Measurements from ENCODE around the gene NR1D1.
"Not testable (repeated sequence)": the region's sequence is repeated elsewhere in the genome, so short reads cannot be mapped to it uniquely, and the experiment has no call there.

NR1D1 gene

GRCh38 chr17:40100419-40100668 is at the start of gene NR1D1:
NR1D1 (minus strand) TSS chr17:40100589; CDS start chr17:40100094, 495 bp downstream.
- no peak for DNase-seq

DNA sequence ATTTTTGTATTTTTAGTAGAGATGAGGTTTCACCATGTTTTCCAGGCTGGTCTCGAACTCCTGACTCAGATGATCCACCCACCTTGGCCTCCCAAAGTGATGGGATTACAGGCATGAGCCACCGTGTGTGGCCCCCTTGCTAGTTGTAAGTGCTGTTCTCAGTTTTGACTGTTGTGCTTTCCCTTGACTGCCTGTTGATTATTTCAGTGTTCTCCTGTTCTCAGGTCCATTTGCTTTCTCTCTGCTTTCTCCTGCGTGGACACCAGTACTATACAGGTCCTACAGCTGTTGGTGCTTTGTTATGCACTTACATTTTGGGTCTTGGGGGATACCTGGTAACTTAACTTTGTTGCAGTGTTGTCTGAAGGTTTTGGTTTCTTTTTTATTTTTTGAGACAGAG is 48.1 kb upstream of the NR1D1 start:
- no peak for DNase-seq

- DNase-seq: no peak
Observed at GRCh38 chr17:40145476-40145875, 45.1 kb upstream of the NR1D1 start.

DNA sequence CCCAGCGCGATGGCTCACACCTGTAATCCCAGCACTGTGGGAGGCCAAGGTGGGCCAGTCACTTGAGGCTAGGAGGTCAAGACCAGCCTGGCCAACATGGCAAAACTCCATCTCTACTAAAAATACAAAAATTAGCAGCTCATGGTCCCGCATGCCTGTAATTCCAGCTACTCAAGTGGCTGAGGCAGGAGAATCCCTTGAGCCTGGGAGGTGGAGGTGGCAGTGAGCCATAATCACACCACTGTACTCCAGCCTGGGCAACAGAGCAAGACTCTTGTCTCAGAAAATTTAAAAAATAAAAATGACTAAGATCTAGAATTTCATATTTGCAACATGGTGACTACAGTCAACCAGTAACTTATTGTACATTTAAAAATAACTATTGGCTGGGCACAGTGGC is 42.8 kb upstream of the NR1D1 start:
- DNase-seq: not testable (repeated sequence)

DNA sequence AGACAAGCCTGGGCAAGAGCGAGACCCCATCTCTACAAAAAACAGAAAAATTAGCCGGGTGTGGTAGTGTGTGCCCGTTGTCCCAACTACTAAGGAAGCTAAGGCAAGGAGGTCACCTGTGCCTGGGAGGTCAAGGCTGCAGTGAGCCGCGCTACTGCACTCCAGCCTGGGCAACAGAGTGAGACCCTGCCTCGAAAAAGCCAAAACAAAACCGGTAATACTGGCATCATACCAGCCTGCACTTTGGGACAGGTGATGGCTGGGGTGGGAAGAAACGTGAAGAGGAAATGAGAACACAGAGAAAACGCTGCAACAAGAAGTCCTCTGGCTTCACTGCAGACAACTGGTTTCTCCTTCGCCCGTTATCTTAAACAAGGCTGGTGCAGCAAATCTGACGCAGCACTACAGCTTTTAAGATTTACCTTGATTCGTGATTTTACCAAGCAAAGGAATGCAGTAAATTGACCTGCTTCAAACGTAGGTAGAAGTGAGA is 39.2 kb upstream of the NR1D1 start:
- DNase-seq: no peak

- no peak for DNase-seq
Observed at GRCh38 chr17:40135817-40136216, 35.4 kb upstream of the NR1D1 start.

GRCh38 chr17:40134184-40134583 is 33.8 kb upstream of the NR1D1 start:
- no peak for DNase-seq

DNA sequence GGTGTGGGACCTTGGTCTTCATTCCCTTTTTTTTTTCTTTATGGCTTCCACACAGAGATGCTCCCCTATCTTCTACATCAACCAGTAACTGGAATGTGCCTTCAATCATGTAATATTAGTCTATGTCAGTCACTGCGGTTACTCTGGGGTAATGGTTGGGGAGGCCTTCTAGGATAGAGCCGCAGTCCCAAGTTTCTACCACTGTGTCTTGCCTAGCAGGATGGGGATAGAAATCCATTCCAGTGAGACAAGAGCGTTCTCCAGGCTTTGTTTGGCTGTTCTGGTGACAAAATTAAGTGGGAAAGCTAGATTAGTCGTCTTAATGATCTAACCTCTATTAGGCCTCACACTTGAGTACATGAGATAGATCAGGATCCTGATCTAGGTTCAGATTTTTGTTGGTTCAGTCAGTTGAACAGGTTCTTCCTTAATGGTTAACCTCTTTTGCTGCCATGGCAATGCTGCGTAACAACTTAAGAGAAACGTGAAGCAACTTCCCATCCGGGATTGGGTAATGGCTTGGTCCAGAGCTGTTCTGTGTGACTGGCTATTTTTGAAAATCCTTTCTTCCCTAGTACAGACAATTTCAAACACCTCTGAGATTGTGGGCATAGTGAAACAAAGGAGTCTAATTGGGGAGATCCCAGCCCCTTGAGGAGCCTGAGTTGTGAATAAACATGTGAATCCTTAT is 30.1 kb upstream of the NR1D1 start:
- DNase-seq: no peak

DNA sequence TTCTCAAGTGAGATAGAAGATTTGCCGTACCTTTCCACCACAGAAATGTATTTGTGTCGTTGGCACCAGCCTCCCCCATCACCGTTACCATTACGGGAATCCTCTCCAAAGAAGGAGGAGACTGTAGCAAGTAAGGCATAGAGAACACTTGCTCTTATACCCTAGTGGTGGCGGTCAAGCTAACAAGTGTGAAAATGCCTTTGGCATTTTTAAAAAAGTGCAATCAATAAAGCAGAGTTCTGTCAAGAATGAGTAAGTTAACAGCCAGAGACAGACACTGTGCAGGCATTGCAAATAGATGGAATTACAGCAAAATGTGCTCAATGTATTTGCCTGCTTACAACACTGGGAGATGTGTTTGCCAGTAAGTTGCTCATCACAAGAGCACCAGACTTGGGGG is 29.1 kb upstream of the NR1D1 start:
- DNase-seq: no peak

GRCh38 chr17:40124279-40125141 is 24.1 kb upstream of the NR1D1 start:
- DNase-seq: no peak

GRCh38 chr17:40123811-40124114 is 23.4 kb upstream of the NR1D1 start:
- no peak for DNase-seq

- DNase-seq: peak in 1 of 2 experiments; percentile 56
Observed at GRCh38 chr17:40122999-40123810, 22.8 kb upstream of the NR1D1 start.

- DNase-seq: no peak
Observed at GRCh38 chr17:40122136-40122998, 22.0 kb upstream of the NR1D1 start.

- DNase-seq: peak in 1 of 2 experiments; percentile 63
Observed at GRCh38 chr17:40121181-40122135, 21.1 kb upstream of the NR1D1 start, which contains the start of gene MSL1. MSL1 (plus strand) TSS chr17:40121971; CDS start chr17:40122613, 642 bp downstream.

DNA sequence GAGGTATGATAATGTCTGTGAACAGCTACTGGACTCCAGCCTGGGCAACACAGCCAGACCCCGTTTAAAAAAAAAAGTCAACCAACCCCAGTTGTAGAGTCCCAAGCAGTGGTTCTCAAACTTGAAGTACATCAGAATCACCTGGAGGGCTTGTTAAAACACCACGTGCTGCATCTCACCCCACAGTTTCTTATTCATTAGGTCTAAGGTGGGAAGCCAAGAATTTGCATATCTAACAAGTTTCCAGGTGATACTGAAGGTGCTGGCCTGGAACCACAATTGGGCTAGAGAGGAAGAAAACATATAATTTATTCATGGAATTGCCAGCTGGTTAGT is 14.7 kb upstream of the NR1D1 start:
- DNase-seq: no peak

DNA sequence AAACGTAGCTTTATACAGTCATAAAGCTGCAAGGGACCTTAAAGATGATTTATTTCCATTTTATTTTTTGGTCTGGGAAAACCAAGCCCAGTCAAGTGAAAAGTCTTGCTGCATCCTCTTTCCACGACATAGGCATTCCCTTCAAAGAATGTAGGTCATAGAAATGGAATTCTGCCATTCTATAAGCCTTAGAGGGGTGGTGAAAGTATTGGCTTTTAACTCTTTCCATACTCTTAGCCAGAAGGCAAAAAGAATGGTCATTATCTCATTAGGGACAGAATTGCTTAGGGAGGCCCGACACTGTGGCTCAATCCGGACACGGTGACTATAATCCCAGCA is 13.5 kb upstream of the NR1D1 start:
- DNase-seq: no peak

DNA sequence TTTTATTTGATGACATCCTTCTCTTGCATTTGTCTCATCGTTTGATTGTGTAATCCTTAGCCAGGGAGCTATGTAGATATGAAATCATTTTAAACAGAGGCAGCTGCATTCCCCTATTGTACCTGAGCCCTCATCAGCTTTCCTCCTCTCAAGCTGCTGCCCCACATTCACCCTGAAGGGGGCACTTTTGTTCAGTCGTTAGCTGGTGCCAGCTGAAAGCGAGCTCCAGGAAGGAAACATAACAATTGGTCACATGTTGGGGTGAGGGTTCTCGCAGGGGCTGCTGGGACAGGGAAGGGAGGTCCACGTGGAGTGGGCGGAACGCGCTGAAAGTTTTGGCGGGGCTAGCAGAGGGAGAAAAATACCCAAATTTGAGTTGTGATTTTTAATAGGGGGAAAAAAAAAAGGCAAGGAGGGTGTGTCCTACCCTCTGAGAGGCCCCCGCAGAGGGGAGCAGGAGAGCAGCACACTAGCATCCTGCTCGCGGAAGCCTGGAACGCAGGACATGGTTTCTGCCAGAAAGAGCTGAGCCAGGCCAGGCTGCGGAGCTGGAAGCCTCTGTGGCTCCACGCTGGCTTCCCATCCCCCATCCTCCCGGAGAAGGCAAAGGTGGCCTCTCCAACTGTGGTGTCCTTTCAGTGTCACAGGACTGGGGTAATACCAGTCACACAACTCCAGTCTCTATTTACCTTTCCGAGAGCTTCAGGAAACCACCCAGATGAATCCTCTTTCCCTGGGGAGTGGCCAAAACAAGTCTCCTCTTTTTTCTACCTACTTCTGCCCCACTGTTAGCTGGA is 12.9 kb upstream of the NR1D1 start:
- peak; percentile 94 for DNase-seq

DNA sequence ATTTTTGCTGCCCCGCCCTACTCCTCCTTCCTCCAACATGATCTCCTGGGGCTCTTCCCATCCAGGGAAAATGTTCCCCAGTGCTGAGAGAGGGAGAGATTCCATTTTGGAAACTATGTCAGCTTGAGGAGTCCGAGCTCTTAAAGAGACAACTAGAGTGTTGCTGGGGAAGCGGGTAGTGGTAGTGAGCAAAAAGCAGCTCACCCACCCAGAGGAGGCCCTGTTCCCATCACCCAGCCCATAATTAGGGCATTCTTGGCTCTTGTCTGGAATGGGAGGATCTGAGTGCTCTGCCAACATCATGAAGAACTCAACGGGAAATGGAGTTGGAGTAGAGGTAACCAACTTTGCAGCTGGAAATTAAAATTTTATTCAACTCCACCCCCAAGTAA is 12.3 kb upstream of the NR1D1 start:
- DNase-seq: no peak

DNA sequence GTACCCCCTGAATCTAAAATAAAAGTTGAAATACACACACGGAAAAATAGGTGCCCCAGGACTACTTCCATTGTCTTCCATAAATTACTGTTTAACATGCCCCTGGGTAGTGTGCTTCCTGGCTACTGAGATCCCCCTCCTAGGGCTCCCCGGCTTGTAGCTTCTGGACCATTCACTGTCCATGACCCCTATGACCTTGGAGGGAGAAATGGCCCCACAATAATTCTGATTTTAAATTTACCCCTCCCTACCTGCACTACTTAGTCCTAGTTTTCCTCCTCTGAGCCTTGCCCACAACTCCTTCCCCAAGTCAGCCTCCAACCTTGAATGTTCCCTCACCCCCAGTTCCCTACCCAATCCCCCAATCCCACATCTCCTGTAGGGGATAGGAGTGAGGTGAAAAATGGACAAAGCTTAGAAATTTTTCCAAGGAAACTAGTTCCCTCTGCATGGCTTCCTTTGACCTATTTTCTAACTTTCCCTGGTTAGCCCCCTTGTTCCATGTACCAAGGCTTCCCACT is 11.9 kb upstream of the NR1D1 start:
- DNase-seq: no peak

Measured in SW 1271 (cell line).